OCI-LY7 (cell line): ENCODE measurements around the gene UNKL. TPM values are rescaled to one million over a fixed set of nuclear protein-coding genes. Genes with fewer than 3 reads are reported as not detected.

Experiments used
- BruUV-seq: library from RNA; stranded (reverse); fragments of 400-500 nt; replicated peaks from 2 replicates; lab custom pipeline; 2021; lab: Mats Ljungman, UMichigan
- CTCF ChIA-PET: fragments of 300-600 bp; sonication (Branson Sonifier 250); formaldehyde crosslinking; loops from one replicate; lab custom pipeline; 2022; ENCODE audit warnings: antibody characterized with exemption; ENCODE audit not compliant: unreplicated experiment; lab: Charles Lee
- POLR2A ChIA-PET: fragments of 300-600 bp; sonication (Branson Sonifier 250); formaldehyde crosslinking; loops from one replicate; lab custom pipeline; 2022; ENCODE audit warnings: antibody characterized with exemption; lab: Charles Lee
- DNase-seq: peaks from one replicate; pipeline ENCODE4 v3.0.0-alpha.2; 2015; ENCODE audit warnings: low spot score
- H2AFZ ChIP-seq: fragments of 200-600 bp; sonication (generic), shearing (Covaris generic); 2 replicates; pipeline ENCODE4 v1.6.1; 2014; ENCODE audit warnings: mild to moderate bottlenecking, antibody characterized with exemption, low read length, moderate library complexity
- H3K27ac ChIP-seq: fragments of 200-600 bp; sonication (generic); 2 replicates; pipeline ENCODE4 v1.5.1; 2014; ENCODE audit warnings: mixed run types, low read depth, mild to moderate bottlenecking, moderate library complexity, low read length, inconsistent platforms; ENCODE audit not compliant: poor library complexity, severe bottlenecking
- H3K36me3 ChIP-seq: fragments of 200-600 bp; sonication (generic); 2 replicates; pipeline ENCODE4 v1.6.1; 2014; ENCODE audit warnings: mild to moderate bottlenecking, antibody characterized with exemption, low read length, moderate library complexity, mixed read lengths; ENCODE audit not compliant: insufficient read depth
- H3K4me1 ChIP-seq: fragments of 200-600 bp; sonication (generic); 2 replicates; pipeline ENCODE4 v1.5.1; 2014; ENCODE audit warnings: mild to moderate bottlenecking, low read length; ENCODE audit not compliant: insufficient read depth, poor library complexity, severe bottlenecking
- H3K4me2 ChIP-seq: fragments of 200-600 bp; sonication (generic); 2 replicates; pipeline ENCODE4 v1.6.1; 2014; ENCODE audit warnings: mild to moderate bottlenecking, low read length
- H3K4me3 ChIP-seq: fragments of 200-600 bp; sonication (generic); 2 replicates; pipeline ENCODE4 v1.5.1; 2014; ENCODE audit warnings: mild to moderate bottlenecking, low read depth, low read length; ENCODE audit not compliant: poor library complexity, severe bottlenecking
- H3K79me2 ChIP-seq: fragments of 200-600 bp; sonication (generic); 2 replicates; pipeline ENCODE4 v1.6.1; 2016; ENCODE audit warnings: low read depth, mild to moderate bottlenecking, low read length, moderate library complexity, mixed read lengths; ENCODE audit not compliant: insufficient read depth
- H3K9me2 ChIP-seq: fragments of 200-600 bp; sonication (generic); 2 replicates; pipeline ENCODE4 v1.6.1; 2016; ENCODE audit warnings: mild to moderate bottlenecking, low read length, mixed read lengths; ENCODE audit not compliant: insufficient read depth
- H3K9me3 ChIP-seq: fragments of 200-600 bp; sonication (generic); 2 replicates; pipeline ENCODE4 v1.6.1; 2014; ENCODE audit warnings: mild to moderate bottlenecking, mixed run types, low read length, mixed read lengths
- H4K20me1 ChIP-seq: fragments of 200-600 bp; sonication (generic); 2 replicates; pipeline ENCODE4 v1.6.1; 2014; ENCODE audit warnings: mild to moderate bottlenecking, antibody characterized with exemption, low read length, moderate library complexity, mixed read lengths; ENCODE audit not compliant: insufficient read depth
- EZH2phosphoT487 ChIP-seq: fragments of 200-600 bp; sonication (generic); IDR thresholded peaks from 2 replicates; pipeline ENCODE4 v1.6.1; 2018; ENCODE audit warnings: low read depth, borderline replicate concordance, mild to moderate bottlenecking, mixed run types, antibody characterized with exemption, low read length, moderate library complexity, mixed read lengths
- intact Hi-C: fragments of 100-400 bp; cut with micrococcal nuclease; formaldehyde crosslinking; loops from one replicate; pipeline ENCODE4 v1.10.0; 2022; ENCODE audit not compliant: unreplicated experiment
- total RNA-seq, 2 experiments: library from RNA; depleted of rRNA in 1 of 2; stranded (reverse); fragments of >200 nt in 1 of 2; shearing (Covaris generic) in 1 of 2; gene quantifications; 2 replicates each; pipeline ENCODE4 v1.2.3, GENCODE V29; 2014 to 2022
- TF ChIP-seq, protein P1 (sequence below): fragments of 200-600 bp; sonication (generic); conservative IDR thresholded peaks from 2 replicates; pipeline ENCODE4 v1.5.1; 2014; ENCODE audit warnings: mild to moderate bottlenecking, antibody characterized with exemption, low read length, moderate library complexity, mixed read lengths

The UNKL gene
- total RNA-seq, 2 experiments from 2014 or later: 31.0 to 33.7 TPM

DNA sequence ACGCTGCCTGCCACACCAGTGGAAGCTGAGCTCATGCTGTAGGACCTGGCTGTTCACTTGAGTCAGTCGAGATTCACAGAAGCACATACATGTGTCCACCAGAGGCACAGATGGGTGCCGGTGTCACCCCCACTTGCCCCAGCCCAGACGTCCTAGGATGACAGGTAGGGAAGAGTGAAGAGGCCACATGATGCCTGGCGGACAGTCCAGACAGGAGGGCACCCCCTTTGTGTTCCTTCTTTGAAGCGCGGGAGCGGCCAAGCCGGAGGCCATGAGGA is 96.3 kb downstream of the UNKL start:
- Histone ChIP-seq H3K27ac (no peak overlapping the region), H2AFZ (no peak overlapping the region), H3K9me3 (no peaks in the 10 kb centered on the region), H3K79me2 (peaks cover 30% of the 10 kb centered on the region), H3K4me2 (no peak overlapping the region), H3K36me3 (peaks cover 98% of the 10 kb centered on the region), H4K20me1 (no peaks in the 10 kb centered on the region; the same call in 1 of the 2 replicates), H3K4me3 (no peak overlapping the region), H3K9me2 (no peaks in the 10 kb centered on the region), H3K4me1 (no peaks in the 10 kb centered on the region)
- TF ChIP-seq EZH2phosphoT487: no peak
- TF ChIP-seq, protein P1, sequence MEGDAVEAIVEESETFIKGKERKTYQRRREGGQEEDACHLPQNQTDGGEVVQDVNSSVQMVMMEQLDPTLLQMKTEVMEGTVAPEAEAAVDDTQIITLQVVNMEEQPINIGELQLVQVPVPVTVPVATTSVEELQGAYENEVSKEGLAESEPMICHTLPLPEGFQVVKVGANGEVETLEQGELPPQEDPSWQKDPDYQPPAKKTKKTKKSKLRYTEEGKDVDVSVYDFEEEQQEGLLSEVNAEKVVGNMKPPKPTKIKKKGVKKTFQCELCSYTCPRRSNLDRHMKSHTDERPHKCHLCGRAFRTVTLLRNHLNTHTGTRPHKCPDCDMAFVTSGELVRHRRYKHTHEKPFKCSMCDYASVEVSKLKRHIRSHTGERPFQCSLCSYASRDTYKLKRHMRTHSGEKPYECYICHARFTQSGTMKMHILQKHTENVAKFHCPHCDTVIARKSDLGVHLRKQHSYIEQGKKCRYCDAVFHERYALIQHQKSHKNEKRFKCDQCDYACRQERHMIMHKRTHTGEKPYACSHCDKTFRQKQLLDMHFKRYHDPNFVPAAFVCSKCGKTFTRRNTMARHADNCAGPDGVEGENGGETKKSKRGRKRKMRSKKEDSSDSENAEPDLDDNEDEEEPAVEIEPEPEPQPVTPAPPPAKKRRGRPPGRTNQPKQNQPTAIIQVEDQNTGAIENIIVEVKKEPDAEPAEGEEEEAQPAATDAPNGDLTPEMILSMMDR: no peak
- intact Hi-C loops: no loop called here
- CTCF ChIA-PET: no interaction called here
- POLR2A ChIA-PET: no interaction called here
- BruUV-seq: no TSS peak
- no peak for DNase-seq

DNA sequence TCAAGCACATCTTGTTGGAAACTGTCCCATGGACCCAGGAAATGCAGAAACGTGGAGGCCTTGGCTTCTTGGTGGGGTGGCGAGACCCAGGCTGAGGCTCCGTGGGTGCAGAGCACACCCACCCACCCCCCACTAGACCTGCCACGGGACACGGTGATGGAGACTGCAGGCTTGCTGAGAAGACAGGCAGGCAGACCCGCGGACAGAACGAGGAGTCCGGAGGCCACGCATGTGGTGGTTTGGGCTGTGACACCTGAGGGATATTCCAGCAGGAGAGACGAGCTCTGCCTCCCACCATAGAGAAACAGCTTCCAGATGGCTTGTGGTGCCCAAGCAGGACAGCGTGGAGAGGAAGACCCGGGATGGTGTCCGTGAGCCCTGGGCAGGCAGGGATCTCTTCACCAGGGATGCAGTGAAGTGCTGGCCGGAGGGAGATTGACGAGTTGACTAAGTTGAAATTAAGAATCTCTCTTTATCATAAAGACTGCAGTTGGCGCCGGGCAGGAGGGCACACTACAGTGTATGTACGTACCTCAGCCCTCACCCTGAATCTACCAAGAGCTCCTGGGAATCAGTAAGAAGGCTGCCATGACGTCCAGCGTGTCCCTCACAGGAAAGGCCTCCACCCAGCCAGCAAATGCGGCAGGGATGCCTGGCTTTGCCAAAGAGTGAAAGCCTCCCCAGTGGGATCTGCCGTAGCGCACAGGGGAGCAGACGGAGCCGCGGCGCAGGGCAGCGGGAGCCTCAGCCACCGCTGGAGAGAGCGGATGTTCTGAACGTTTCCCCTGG is 96.8 kb downstream of the UNKL start:
- Histone ChIP-seq H3K9me3 (no peaks in the 10 kb centered on the region), H3K4me1 (no peaks in the 10 kb centered on the region), H3K4me3 (no peak overlapping the region), H3K36me3 (peaks cover 99% of the 10 kb centered on the region), H2AFZ (no peak overlapping the region), H4K20me1 (no peaks in the 10 kb centered on the region; the same call in 1 of the 2 replicates), H3K4me2 (no peak overlapping the region), H3K27ac (no peak overlapping the region), H3K79me2 (peaks cover 35% of the 10 kb centered on the region), H3K9me2 (no peaks in the 10 kb centered on the region)
- ChIA-PET CTCF (no interaction called here), POLR2A (no interaction called here)
- intact Hi-C loops: no loop called here
- TF ChIP-seq EZH2phosphoT487: no peak
- TF ChIP-seq, protein P1: no peak
- BruUV-seq: no TSS peak
- no peak for DNase-seq

DNA sequence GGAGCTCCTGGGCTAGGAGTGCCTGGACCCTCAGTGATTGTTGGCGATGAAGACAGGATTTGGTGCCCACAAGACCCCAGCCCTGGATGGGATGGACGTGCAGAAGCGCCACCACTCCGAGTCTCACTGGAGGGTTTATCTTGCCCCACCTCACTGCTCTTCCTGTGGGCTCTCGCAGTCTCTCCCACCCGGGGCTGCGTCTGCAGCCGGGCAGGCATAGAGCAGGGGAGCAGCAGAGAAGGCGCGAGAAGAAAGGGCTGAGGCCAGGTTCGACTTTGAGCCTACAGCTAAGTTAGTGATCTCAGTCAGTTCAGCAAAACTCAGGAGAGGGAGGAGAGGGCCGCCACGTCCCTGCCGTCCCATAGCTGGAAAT is 98.5 kb downstream of the UNKL start:
- TF ChIP-seq, protein P1: no peak
- no peak for TF ChIP-seq EZH2phosphoT487
- Histone ChIP-seq H3K27ac (no peak overlapping the region), H3K4me1 (peaks cover 12% of the 10 kb centered on the region), H4K20me1 (peaks cover 16% of the 10 kb centered on the region; the same call in 1 of the 2 replicates), H3K4me2 (no peak overlapping the region), H2AFZ (no peak overlapping the region), H3K9me3 (no peaks in the 10 kb centered on the region), H3K36me3 (peaks cover 99% of the 10 kb centered on the region), H3K9me2 (no peaks in the 10 kb centered on the region), H3K4me3 (no peak overlapping the region), H3K79me2 (peaks cover 52% of the 10 kb centered on the region)
- intact Hi-C loops: no loop called here
- POLR2A ChIA-PET: no interaction called here
- DNase-seq: no peak
- BruUV-seq: no TSS peak
- CTCF ChIA-PET: no interaction called here
